GM12872 (cell line): ENCODE results near the gene GYS2.

Source experiments
- TF ChIP-seq, protein P1 (sequence below): IDR thresholded peaks from 3 replicates; pipeline ENCODE4 v1.5.1; 2011; ENCODE audit warnings: low read depth, mild to moderate bottlenecking, low read length, moderate library complexity; ENCODE audit not compliant: insufficient read depth

GYS2 gene

DNA sequence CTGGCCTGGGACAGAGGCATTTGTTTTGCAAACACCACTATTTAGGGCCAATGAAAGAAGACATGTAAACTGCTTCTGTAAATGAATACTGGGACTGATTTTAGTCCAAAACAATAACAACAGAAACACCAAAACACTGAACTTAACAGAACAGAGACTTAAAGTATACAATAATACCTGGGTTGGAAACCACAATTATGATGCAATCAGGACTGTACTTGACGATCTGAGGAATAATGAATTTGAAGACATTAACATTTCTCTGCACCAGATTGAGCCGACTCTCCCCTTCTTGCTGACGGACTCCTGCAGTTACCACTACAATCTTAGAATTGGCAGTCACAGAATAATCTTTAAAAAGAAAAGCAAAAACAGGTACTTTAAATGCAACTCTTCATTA, 39.1 kb upstream of the GYS2 start:
- TF ChIP-seq, protein P1, sequence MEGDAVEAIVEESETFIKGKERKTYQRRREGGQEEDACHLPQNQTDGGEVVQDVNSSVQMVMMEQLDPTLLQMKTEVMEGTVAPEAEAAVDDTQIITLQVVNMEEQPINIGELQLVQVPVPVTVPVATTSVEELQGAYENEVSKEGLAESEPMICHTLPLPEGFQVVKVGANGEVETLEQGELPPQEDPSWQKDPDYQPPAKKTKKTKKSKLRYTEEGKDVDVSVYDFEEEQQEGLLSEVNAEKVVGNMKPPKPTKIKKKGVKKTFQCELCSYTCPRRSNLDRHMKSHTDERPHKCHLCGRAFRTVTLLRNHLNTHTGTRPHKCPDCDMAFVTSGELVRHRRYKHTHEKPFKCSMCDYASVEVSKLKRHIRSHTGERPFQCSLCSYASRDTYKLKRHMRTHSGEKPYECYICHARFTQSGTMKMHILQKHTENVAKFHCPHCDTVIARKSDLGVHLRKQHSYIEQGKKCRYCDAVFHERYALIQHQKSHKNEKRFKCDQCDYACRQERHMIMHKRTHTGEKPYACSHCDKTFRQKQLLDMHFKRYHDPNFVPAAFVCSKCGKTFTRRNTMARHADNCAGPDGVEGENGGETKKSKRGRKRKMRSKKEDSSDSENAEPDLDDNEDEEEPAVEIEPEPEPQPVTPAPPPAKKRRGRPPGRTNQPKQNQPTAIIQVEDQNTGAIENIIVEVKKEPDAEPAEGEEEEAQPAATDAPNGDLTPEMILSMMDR, result no peak

DNA sequence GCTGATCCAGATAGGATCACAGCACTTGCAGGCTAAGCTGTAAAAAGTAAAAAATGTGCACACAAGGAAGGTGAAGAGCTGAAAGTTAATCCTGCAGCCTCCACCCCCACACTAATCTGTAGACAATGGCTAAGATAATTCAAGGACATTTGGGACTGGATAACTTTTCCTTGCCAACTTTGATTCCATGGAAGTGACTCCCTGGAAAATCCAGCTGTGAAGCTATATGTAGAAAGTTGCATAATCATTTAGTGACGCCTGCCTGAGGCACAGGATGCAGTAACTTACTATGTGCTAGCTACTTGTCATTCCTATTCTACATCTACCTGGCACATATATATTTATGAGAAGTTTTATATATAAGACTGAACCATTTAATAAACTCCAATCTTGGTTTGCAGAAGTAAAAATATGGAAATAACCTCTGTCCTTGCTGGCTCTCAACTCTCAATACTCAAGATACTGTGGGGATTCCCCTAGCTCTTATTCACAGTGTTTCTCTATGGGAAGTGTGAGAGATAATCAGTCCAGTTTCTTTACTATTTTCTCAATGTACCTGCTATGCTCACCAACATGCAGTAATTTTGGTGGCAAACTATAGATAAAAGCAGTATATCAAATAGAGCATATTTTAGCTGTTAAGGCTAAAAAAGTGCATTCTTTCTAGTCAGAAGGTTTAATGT, 38.2 kb upstream of the GYS2 start:
- TF ChIP-seq, protein P1, result no peak

DNA sequence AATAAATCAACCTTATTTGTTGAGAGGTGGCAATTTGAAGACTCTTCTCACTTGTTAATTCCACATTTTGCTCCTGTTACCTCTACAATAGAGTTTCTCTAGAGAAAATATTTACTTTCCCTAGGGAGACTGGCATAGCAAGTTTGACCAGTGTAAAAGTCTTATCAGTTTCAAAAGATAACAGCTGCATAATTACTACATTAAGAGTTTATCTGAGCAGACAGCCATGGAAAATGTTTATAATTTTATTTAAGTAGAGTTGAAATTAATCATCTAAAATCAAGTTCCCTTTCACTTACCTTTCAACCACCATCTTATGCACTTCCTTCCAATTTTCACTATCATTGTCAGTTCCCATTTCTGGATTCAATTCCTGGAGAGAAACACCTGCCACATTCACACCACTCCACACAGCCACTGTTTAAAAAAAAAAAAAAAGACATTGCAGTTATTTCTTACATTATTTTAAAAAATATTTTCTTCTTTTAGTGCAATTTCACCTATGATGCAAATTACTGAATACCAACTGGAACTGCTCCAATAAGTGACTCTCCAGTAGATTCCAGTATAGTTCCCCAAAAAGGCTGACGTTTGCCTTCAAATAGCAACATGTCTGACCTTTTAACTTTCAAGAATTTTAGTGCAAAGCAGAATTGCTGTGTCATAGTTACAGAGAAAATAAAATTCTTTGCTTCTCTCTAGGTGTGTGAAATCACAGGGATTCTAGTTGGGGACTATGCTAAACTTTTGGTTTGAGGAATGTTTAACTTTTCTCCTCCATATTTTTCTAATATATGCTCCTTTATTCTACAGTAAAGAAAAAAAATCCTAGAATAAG, 33.6 kb upstream of the GYS2 start:
- TF ChIP-seq, protein P1, result no peak

DNA sequence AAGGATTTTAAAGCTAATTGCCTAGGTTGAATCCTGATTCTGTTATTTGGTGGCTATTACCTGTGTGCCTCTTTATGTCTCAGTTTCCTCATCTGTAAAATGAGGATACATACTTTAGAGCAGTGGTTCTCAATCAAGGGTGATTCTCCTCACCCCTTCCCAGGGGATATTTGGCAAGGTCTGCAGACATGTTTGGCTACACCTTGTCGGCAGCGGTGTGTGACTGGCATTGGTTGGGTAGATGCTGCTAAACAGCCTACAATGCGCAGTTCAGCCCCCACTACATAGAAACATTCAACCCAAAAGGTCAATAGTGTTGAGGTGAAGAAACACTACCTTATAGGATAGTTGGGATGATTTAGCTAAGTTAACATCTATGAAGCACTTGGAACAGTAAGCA, 29.6 kb upstream of the GYS2 start:
- TF ChIP-seq, protein P1, result no peak

DNA sequence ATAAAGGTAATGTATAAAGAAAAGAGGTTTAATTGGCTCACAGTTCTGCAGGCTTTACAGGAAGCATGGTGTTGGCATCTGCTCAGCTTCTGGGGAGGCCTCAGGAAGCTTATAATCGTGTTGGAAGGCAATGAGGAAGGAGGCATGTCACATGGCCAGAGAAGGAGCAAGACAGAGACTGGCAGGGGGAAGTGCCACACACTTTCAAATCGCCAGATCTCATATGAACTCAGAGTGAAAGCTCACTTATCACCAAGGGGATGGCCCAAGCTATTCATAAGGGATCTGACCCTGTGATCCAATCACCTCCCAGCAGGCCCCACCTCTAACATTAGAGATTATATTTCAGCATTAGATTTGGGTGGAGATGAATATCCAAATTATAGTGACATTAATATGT, 26.7 kb upstream of the GYS2 start:
- TF ChIP-seq, protein P1, result no peak

DNA sequence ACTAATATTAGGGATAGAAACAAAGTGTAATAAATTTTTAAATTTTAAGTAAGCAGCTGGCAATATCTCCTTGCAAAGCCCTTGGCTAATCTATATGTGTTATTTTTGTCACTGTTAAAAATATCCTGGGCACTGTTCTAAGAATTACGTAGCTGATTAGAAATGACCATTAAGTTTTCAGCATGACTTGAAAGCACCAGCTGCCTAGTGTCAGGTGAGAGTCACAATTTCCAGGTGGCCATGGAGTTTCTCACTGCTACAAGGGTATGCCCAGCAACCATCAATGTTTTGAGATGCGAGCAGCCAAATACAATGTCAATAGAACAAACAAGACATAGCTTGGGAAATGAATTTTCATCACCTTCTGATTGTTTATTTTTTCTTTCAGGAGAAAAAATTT, 23.3 kb upstream of the GYS2 start:
- TF ChIP-seq, protein P1, result no peak

DNA sequence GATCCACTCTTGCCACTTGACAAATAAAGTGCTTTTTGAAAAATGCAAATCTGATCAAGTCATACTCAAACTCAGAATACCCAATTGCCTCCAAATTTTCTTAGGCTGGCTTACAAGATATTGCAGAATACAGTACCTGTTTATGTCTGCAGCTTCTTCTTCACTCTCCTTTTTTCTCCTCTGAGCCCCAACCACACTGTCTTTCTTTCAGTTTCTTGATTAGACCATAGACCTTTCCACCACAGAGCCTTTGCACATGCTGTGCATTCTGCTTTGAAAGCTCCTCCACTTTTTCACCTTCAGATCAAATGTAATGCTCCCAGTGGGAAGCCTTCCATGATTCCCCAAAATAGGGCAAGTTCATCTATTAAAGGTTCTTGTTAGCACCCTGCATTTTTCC, 13.9 kb upstream of the GYS2 start:
- TF ChIP-seq, protein P1, result no peak
